OCI-LY1 (cell line): ENCODE data around the gene CEP131.

ENCODE experiments used
- EZH2 ChIP-seq: fragments of 200-600 bp; sonication (generic), shearing (Covaris generic); IDR thresholded peaks from 2 replicates; pipeline ENCODE4 v1.8.0; 2017; ENCODE audit warnings: borderline replicate concordance, mixed run types, mild to moderate bottlenecking, antibody characterized with exemption, low read length, moderate library complexity, mixed read lengths
- TF ChIP-seq, protein P1 (sequence below): fragments of 200-600 bp; sonication (generic), shearing (Covaris generic); IDR thresholded peaks from 2 replicates; pipeline ENCODE4 v1.5.1; 2017; ENCODE audit warnings: mild to moderate bottlenecking, antibody characterized with exemption, low read length, moderate library complexity, mixed read lengths

DNA sequence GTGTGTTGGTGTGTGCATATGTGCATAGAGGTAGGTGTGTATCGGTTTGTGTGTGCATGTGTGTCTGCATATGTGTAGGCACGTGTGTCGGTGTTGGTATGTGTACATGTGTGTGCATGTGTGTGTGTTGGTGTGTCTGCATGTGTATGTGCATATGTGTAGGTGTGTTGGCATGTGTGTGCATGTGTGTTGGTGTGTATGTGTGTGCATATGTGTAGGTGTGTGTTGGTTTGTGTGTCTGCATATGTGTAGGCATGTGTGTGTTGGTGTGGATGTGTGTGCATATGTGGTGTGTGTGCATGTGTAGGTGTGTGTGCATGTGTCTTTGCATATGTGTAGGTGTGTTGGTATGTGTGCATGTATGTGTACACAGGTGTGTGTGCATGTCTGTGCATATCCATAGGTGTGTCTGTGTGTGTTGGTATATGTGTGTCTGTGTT is 52.9 kb downstream of the CEP131 start:
- TF ChIP-seq, protein P1, sequence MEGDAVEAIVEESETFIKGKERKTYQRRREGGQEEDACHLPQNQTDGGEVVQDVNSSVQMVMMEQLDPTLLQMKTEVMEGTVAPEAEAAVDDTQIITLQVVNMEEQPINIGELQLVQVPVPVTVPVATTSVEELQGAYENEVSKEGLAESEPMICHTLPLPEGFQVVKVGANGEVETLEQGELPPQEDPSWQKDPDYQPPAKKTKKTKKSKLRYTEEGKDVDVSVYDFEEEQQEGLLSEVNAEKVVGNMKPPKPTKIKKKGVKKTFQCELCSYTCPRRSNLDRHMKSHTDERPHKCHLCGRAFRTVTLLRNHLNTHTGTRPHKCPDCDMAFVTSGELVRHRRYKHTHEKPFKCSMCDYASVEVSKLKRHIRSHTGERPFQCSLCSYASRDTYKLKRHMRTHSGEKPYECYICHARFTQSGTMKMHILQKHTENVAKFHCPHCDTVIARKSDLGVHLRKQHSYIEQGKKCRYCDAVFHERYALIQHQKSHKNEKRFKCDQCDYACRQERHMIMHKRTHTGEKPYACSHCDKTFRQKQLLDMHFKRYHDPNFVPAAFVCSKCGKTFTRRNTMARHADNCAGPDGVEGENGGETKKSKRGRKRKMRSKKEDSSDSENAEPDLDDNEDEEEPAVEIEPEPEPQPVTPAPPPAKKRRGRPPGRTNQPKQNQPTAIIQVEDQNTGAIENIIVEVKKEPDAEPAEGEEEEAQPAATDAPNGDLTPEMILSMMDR = no peak
- TF ChIP-seq EZH2 = no peak
